ENCODE measurements around the gene PCED1B.
"Not testable (repeated sequence)": the region's sequence is repeated elsewhere in the genome, so short reads cannot be mapped to it uniquely, and the experiment has no call there.

PCED1B gene

DNA sequence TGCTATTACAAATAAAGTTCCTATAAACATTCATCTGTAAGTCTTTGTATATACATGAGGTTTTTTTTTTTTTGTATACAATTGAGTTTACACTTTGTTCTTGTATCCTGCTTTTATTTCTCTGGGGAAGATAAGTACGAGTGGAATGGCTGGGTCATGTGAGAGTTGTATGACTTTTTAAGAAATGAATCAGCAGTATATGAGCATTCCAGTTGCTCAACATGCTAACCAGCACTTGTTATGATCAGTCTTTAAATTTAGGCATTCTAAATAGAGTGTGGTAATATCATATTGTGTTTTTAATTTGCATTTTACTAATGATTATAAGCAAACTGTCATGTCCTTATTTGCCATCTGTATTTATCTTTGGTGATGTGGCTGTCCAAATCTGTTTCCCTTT is 45.0 kb downstream of the PCED1B start:
- DNase-seq = no peak

DNA sequence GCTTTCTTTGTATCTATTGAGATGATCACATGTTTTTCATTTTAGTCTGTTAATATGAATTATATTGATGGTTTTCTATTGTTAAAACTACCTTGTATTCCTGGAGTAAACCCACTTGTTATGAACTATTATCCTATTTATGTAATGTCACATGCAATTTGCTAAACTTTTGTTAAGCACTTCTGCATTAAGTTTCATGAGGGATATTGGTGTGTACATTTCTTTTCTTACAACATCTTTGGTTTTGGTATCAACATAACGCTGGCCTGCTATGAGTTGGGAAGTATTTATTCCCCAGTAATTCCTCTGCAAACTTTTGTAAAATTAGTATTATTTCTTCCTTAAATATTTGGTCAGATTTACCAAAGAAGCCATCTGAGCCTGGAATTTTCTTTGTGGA is 46.8 kb downstream of the PCED1B start:
- DNase-seq = no peak

DNA sequence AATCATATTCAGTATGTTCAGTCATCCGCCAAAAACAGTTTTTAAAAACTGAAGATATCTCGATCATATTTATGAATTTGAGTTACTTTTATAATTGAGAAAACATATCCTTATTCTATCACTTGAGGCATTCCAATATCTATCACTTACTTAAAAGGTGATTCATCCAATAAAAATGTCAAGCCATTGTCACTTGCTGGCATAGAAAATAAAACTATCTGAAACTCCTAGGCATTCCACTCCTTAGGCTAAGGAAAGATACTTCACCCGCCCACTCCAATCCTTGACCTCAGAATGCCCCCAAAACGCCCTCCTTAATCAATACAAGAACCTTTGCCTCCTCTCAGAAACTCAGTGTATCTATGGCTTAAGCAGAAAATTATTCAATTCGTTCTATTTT is 51.6 kb downstream of the PCED1B start:
- DNase-seq = no peak

- DNase-seq = no peak
Measured at GRCh38 chr12:47134005-47134404, 54.6 kb downstream of the PCED1B start.

DNA sequence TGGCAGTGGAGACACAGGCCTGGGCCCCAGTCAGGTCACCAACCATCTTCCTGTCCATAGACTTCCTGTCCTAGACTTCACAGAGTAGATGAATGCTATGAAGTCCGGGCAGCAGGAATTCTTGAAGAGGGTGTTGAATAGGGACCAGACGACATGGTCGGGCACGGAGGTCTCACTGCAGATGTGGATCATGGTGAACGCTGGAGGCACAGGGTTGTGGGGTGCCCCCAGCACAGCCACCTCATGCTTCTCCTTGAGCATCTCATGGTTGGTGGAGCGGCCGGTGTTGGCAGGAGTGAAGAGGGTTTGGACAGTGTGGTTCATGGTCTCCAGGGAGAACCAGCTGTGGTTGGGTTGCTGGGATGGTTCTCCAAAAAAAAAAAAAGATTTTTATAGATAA is 56.2 kb downstream of the PCED1B start:
- no peak for DNase-seq

DNA sequence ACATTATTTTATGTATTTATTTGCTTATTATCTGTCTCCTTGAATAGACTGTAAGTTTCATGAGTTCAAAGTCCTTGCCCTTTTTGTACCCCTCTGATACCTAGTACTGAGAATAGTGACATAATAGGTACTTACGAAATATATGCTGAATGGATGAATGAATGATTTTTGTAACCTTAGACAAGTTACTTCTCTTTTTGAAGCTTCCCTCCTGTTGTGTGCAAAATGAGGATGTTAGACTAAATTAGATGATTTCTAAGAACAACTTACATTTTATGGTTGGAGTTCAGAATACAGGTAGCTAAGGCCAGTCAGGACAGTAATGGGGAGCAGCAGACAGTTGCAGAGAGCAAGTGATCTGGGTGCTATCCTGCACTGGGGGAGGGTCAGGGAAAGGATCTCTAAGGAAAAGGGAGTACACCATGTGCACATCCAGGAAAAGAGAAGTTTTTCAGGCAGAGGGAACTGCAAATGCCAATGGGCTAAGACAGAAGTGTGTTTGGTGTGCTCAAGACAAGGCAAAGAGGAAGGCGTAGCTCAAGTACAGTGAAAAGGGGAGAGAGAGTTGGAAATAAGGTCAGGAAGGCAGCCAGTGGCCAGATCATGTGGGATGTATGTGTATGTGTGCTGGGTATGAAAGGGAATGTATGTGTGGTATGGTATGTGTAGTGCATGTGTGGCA is 59.7 kb downstream of the PCED1B start:
- no peak for DNase-seq

DNA sequence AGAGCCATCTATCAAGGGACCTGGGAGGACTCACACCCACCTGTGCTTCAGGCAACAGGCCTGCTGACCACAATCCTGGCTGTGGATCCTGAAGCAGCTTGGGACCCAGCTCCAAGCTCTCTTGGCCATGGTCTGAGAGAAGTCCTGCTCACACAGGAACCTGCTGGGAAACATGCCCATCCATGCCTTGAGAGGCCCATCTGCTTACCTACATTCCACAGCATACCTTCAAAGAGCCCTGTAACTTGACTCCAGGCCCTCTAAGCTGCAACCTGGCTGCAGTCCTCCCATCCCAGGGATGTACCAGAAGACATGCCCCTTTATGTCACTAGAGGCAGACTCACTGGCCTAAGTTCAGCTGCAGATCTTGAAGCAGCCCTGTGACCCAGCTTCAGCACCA is 62.0 kb downstream of the PCED1B start:
- peak; percentile 16 for DNase-seq

DNA sequence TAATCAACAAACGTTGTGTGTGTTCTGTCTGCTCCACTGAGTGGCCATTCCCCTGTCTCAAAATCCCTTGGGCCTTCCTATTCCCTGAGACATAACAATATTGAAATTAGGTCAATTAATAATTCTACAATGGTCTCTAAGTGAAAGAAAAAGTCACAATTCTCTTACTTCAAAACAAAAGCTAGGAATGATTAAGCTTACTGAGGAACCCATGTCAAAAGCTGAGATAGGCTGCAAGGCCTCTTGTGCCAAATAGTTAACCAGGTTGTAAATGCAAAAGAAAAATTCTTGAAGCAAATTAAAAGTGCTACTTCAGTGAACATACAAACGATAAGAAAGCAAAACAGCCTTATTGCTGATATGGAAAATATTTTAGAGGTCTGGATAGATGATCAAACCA is 65.3 kb downstream of the PCED1B start:
- DNase-seq = no peak

- no peak for DNase-seq
Measured at GRCh38 chr12:47145188-47145587, 65.8 kb downstream of the PCED1B start.

GRCh38 chr12:47147739-47148138 is 68.3 kb downstream of the PCED1B start:
- no peak for DNase-seq

GRCh38 chr12:47149146-47149545 is 69.7 kb downstream of the PCED1B start:
- DNase-seq = no peak

GRCh38 chr12:47152095-47152494 is 72.7 kb downstream of the PCED1B start:
- DNase-seq = no peak

GRCh38 chr12:47155457-47156166 is 76.2 kb downstream of the PCED1B start:
- no peak for DNase-seq

- DNase-seq = peak; percentile 6
Measured at GRCh38 chr12:47156167-47156736, 76.8 kb downstream of the PCED1B start.

DNA sequence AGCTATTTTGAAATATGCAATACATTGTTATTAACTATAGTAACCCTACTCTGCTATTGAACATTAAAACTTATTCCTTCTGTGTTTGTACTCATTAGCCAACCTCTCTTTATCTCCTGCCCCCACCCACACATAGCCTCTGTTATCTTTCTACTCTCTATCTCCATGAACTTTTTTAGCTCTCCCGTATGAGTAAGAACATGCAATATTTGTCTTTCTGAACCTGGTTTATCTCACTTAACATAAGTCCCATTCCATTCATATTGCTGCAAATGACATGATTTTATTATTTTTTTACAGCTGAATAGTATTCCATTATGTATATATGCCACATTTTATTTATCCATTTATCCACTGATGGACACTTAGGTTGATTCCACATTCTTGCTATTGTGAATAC is 79.4 kb downstream of the PCED1B start:
- DNase-seq = no peak

GRCh38 chr12:47159348-47159747 is 79.9 kb downstream of the PCED1B start:
- DNase-seq = no peak

- no peak for DNase-seq
Measured at GRCh38 chr12:47160316-47161244, 81.2 kb downstream of the PCED1B start.

- no peak for DNase-seq
Measured at GRCh38 chr12:47164116-47164515, 84.7 kb downstream of the PCED1B start.

DNA sequence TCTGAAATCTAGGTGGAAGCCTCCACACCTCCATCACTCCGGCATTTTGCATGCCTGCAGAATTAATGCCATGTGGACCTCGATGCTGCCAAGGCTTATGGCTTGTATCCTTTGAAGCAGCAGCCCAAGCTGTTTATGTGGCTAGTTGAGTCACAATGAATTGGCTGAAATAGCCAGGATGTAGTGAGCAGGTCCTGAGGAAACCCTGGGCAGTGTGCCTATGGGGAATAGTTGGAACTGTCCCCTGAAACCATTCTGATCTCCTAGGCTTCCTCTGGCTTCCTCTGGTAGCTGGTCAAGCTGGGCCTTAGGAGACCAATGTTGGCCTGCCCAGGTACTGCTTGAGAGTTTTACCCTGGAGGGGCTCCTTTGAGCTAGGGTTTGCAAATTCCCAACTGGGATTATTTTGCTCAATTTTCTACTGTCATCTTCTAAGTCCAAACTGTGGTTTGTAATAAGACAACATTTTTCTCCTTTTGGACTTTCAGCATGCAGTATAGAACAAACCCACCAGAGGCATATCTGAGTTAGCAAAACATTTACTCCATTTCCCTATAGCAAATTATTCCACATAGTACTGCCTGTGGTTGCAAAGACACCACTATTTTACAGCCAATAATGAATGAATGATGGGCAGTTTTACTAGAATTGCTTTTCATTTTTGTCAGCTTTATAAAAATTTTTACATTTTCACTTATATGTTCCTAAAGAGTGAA is 85.5 kb downstream of the PCED1B start:
- no peak for DNase-seq

- DNase-seq = no peak
Measured at GRCh38 chr12:47165934-47166333, 86.5 kb downstream of the PCED1B start.

- DNase-seq = no peak
Measured at GRCh38 chr12:47166365-47166764, 86.9 kb downstream of the PCED1B start.

DNA sequence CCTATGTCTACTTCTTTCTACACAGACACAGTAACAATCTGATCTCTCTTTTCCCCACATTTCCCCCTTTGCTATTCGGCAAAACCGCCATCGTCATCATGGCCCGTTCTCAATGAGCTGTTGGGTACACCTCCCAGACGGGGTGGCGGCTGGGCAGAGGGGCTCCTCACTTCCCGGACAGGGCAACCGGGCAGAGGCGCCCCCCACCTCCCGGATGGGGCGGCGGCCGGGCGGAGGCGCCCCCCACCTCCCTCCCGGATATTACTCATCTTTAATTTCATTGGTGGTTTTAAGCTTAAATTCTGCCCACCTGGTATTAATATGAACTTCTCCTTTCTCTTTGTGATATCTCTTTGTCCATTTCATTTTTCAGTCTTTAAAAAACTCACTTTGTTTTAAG is 90.9 kb downstream of the PCED1B start:
- DNase-seq = not testable (repeated sequence)

- no peak for DNase-seq
Measured at GRCh38 chr12:47178014-47178413, 98.6 kb downstream of the PCED1B start.

Measured in NCI-H510A (cell line).